NCI-H510A treated with DMSO at 0.1 percent for 48 hours (cell line): ENCODE results near the gene PRR23A.
"Not testable (repeated sequence)": the region's sequence is repeated elsewhere in the genome, so short reads cannot be mapped to it uniquely, and the experiment has no call there.

Source experiments
- DNase-seq: peaks from one replicate; lab custom pipeline; 2025; lab: John Stamatoyannopoulos, UW

The PRR23A gene

GRCh38 chr3:139006051-139006716, at the start of gene PRR23A:
Gene PRR23A, minus strand, starts transcription at chr3:139006268. Its CDS starts 0 bp downstream, at chr3:139006268.
- no peak for DNase-seq

- DNase-seq = no peak
Observed at GRCh38 chr3:139052802-139053600, 46.9 kb upstream of the PRR23A start.

- DNase-seq = no peak
Observed at GRCh38 chr3:139044366-139045210, 38.5 kb upstream of the PRR23A start, which contains the start of gene PRR23C. Gene PRR23C, minus strand, starts transcription at chr3:139044892. Its CDS starts 272 bp downstream, at chr3:139044620.

GRCh38 chr3:139043554-139044365, 37.7 kb upstream of the PRR23A start:
- no peak for DNase-seq

GRCh38 chr3:139037478-139037877, 31.4 kb upstream of the PRR23A start:
- no peak for DNase-seq

GRCh38 chr3:139032326-139033002, 26.4 kb upstream of the PRR23A start:
- DNase-seq = no peak

- DNase-seq = not testable (repeated sequence)
Observed at GRCh38 chr3:139030576-139030975, 24.5 kb upstream of the PRR23A start.

GRCh38 chr3:139024968-139025367, 18.9 kb upstream of the PRR23A start:
- no peak for DNase-seq

- DNase-seq = no peak
Observed at GRCh38 chr3:139020868-139021234, 14.8 kb upstream of the PRR23A start, which contains the start of gene PRR23B. Gene PRR23B, minus strand, starts transcription at chr3:139020926. Its CDS starts 265 bp downstream, at chr3:139020661.

GRCh38 chr3:139020036-139020867, 14.2 kb upstream of the PRR23A start:
- DNase-seq = no peak

GRCh38 chr3:139016430-139017048, 10.5 kb upstream of the PRR23A start:
- DNase-seq = no peak

GRCh38 chr3:139005356-139005993, 593 bp downstream of the PRR23A start:
- no peak for DNase-seq

- DNase-seq = no peak
Observed at GRCh38 chr3:138995706-138996105, 10.4 kb downstream of the PRR23A start.

GRCh38 chr3:138987181-138987580, 18.9 kb downstream of the PRR23A start:
- DNase-seq = no peak

GRCh38 chr3:138985932-138986331, 20.1 kb downstream of the PRR23A start:
- no peak for DNase-seq

- no peak for DNase-seq
Observed at GRCh38 chr3:138984816-138985215, 21.3 kb downstream of the PRR23A start.

- DNase-seq = no peak
Observed at GRCh38 chr3:138976047-138976446, 30.0 kb downstream of the PRR23A start.

- no peak for DNase-seq
Observed at GRCh38 chr3:138975351-138975750, 30.7 kb downstream of the PRR23A start.

GRCh38 chr3:138974462-138974861, 31.6 kb downstream of the PRR23A start:
- DNase-seq = no peak
